MV-4-11 (cell line): ENCODE results near the gene UBASH3B.
A peak's percentile ranks its signal among the peaks of the same experiment; 100 is the strongest.
"Not testable (repeated sequence)": the region's sequence is repeated elsewhere in the genome, so short reads cannot be mapped to it uniquely, and the experiment has no call there.

ENCODE experiments used
- DNase-seq: peaks from one replicate; lab custom pipeline; 2025; lab: John Stamatoyannopoulos, UW

Gene UBASH3B

GRCh38 chr11:122852796-122853160, 197.3 kb downstream of the UBASH3B start:
- no peak for DNase-seq

GRCh38 chr11:122853261-122853660, 197.7 kb downstream of the UBASH3B start:
- DNase-seq: no peak

- peak; percentile 58 for DNase-seq
Measured at GRCh38 chr11:122853971-122854446, 198.5 kb downstream of the UBASH3B start.

GRCh38 chr11:122861631-122862030, 206.1 kb downstream of the UBASH3B start:
- DNase-seq: no peak

- DNase-seq: no peak
Measured at GRCh38 chr11:122862091-122862490, 206.6 kb downstream of the UBASH3B start.

GRCh38 chr11:122863154-122863553, 207.6 kb downstream of the UBASH3B start:
- DNase-seq: not testable (repeated sequence)

- peak; percentile 11 for DNase-seq
Measured at GRCh38 chr11:122863704-122864326, 208.3 kb downstream of the UBASH3B start.
